Endothelial cell (in vitro differentiated cells): ENCODE measurements around the gene DDX10. TPM values are rescaled to one million over a fixed set of nuclear protein-coding genes. Genes with fewer than 3 reads are reported as not detected.

Source experiments
- total RNA-seq: library from RNA; stranded (reverse); fragmentation: NEBNext Ultra II Directional; extraction: Animal tissue kit (Norgen Biotek cat#: 25700); gene quantifications from one replicate; pipeline ENCODE4 v1.2.1, GENCODE V29; 2021; ENCODE audit not compliant: unreplicated experiment

DDX10 gene
- total RNA-seq, 1 donor from 2014 or later, result 20.9 TPM

Other genes with a start within 250 kb of the DDX10 start
- 0.69 TPM for gene C11orf65, start 197.5 kb upstream of the DDX10 start, total RNA-seq
- gene POGLUT3, start 166.7 kb upstream of the DDX10 start, total RNA-seq, result 12.2 TPM
- gene EXPH5, start 71.3 kb upstream of the DDX10 start, total RNA-seq, result 0.62 TPM